ENCODE measurements around the gene PNLIPRP3. TPM values are rescaled to one million over a fixed set of nuclear protein-coding genes. Genes with fewer than 3 reads are reported as not detected.

PNLIPRP3 gene
- total and polyA plus RNA-seq, 2 of the 8 experiments (the other 6 are each of a cell fraction or from before 2014, with no cell fraction given) = not detected

- Histone ChIP-seq H2BK120ac (replicated peaks; ENCODE audit: low read depth, low read length) (no peak overlapping the region), H3K9ac (replicated peaks in 1 of 4; ENCODE audit: extremely low read depth in 1 of 4, low read depth in 3 of 4, low read length in 3 of 4) (no peak overlapping the region), H4K91ac (replicated peaks; ENCODE audit: insufficient read length, low read length) (no peak overlapping the region), H3K4me3 (ENCODE audit: extremely low read depth in 1 of 4, insufficient read depth in 2 of 4, low read depth in 3 of 4, low read length in 4 of 4) (no peak overlapping the region), H3K56ac (replicated peaks; ENCODE audit: insufficient read length, low read depth, low read length) (no peak overlapping the region), H4K8ac (ENCODE audit: extremely low read depth, insufficient read depth, low read length) (no peak overlapping the region), H3K14ac (ENCODE audit: insufficient read length) (no peak overlapping the region), H3K23me2 (ENCODE audit: low read depth, low read length) (no peaks in the 10 kb centered on the region), H3K4ac (replicated peaks; ENCODE audit: insufficient read length, low read depth, low read length) (no peak overlapping the region), H3K27ac (ENCODE audit: low read depth, low read length) (no peak overlapping the region), H4K20me1 (replicated peaks in 1 of 2; ENCODE audit: control insufficient read depth in 1 of 2, insufficient read depth in 2 of 2, low read length in 2 of 2) (no peaks in the 10 kb centered on the region), H2AFZ (ENCODE audit: low read length) (no peak overlapping the region), H2BK20ac (ENCODE audit: low read length) (no peak overlapping the region), H3K4me2 (ENCODE audit: insufficient read depth in 1 of 2, low read depth in 2 of 2, low read length in 2 of 2) (no peak overlapping the region), H2BK12ac (ENCODE audit: low read depth, low read length) (no peak overlapping the region), H2BK15ac (ENCODE audit: low read length) (no peak overlapping the region), H3K27me3 (replicated peaks in 1 of 4; ENCODE audit: control insufficient read depth in 3 of 4, extremely low read depth in 1 of 4, insufficient read depth in 3 of 4, low read length in 3 of 4) (no peaks in the 10 kb centered on the region), H4K5ac (ENCODE audit: insufficient read length, low read depth, low read length) (no peak overlapping the region), H2AK5ac (ENCODE audit: low read depth, low read length) (no peak overlapping the region), H3K9me3 (ENCODE audit: insufficient read depth in 2 of 2, low read depth in 1 of 2, low read length in 1 of 2) (no peaks in the 10 kb centered on the region), H3K4me1 (replicated peaks in 1 of 4; ENCODE audit: control insufficient read depth in 3 of 4, insufficient read depth in 4 of 4, low read length in 3 of 4) (no peaks in the 10 kb centered on the region), H3K36me3 (ENCODE audit: control insufficient read depth in 2 of 4, insufficient read depth in 4 of 4, low read length in 3 of 4) (no peaks in the 10 kb centered on the region), H3K79me1 (ENCODE audit: low read depth, low read length) (no peaks in the 10 kb centered on the region), H2BK5ac (ENCODE audit: low read depth, low read length) (no peak overlapping the region), H3K18ac (ENCODE audit: extremely low read depth, low read length) (no peak overlapping the region), H3K23ac (ENCODE audit: insufficient read length) (no peak overlapping the region), H3K79me2 (ENCODE audit: control insufficient read depth in 1 of 2, insufficient read depth in 2 of 2, low read length in 2 of 2) (no peaks in the 10 kb centered on the region)
- WGBS, 2 experiments (ENCODE audit: extremely low coverage in 1 of 2, insufficient coverage in 1 of 2, insufficient read length in 1 of 2, insufficient replicate concordance in 2 of 2, low coverage in 1 of 2, low lambda C conversion rate in 2 of 2, missing lambda C conversion rate in 1 of 2) = 82% methylated on average over 5 of the region's 5 CpGs; no CpG with 5 or more reads in 1 of the 2 experiments
- DNase-seq (ENCODE audit: low read depth in 1 of 2, low spot score in 2 of 2) (no peak), FAIRE-seq (no peak)
- CTCF ChIA-PET (ENCODE audit: partially characterized antibody) = no interaction called here
- POLR2A ChIA-PET (ENCODE audit: partially characterized antibody) = no interaction called here
- TF ChIP-seq EGR1 (IDR thresholded peaks at IDR 0.05; ENCODE audit: borderline replicate concordance, low read depth, low read length) = no peak
- no peak for TF ChIP-seq SP2 (IDR thresholded peaks at IDR 0.05; ENCODE audit: low read length)
- no peak for TF ChIP-seq PHF8 (conservative IDR thresholded peaks at IDR 0.05; ENCODE audit: low read depth, low read length)
- TF ChIP-seq SUZ12 (IDR thresholded peaks at IDR 0.05; ENCODE audit: low read length) = no peak
Observed at GRCh38 chr10:116382290-116382689, 45.4 kb upstream of the PNLIPRP3 start.
